Pancreas (tissue), 10 donors: ENCODE results near the gene KSR2. TPM values are rescaled to one million over a fixed set of nuclear protein-coding genes. Genes with fewer than 3 reads are reported as not detected.

Experiments
- ATAC-seq, 4 donors: fragments of 200-7000 bp; cut with Tn5 transposase; one replicate each; pipeline versions ENCODE4 v1.8.0 to v1.9.1; 2020; ENCODE audit warnings: mild to moderate bottlenecking in 4 of 4, moderate library complexity in 4 of 4
- DNase-seq, 6 donors: peaks; one replicate each; pipeline ENCODE4 v3.0.0-alpha.2; 2020
- FAIRE-seq: peaks from 2 replicates; lab custom pipeline; 2012; peaks lifted over from hg19 to GRCh38; lab: Jason Lieb, UNC
- H3K27ac ChIP-seq, 4 donors: fragments of 200-600 bp; sonication (generic); 1 replicate in 3 of 4; 2 replicates in 1 of 4; pipeline versions ENCODE4 v1.5.0 to v1.8.0; 2020
- H3K27me3 ChIP-seq, 4 donors: fragments of 200-600 bp; one replicate each; pipeline ENCODE4 v1.8.0; 2021
- H3K36me3 ChIP-seq, 3 donors: fragments of 200-600 bp; sonication (generic) in 1 of 3; one replicate each; pipeline versions ENCODE4 v1.5.0 to v1.8.0; 2020 to 2021
- H3K4me1 ChIP-seq, 3 donors: fragments of 200-600 bp; one replicate each; pipeline ENCODE4 v1.8.0; 2021
- H3K4me3 ChIP-seq, 4 donors: fragments of 200-600 bp; sonication (generic) in 2 of 4; one replicate each; pipeline versions ENCODE4 v1.5.0 to v1.8.0; 2020 to 2021
- H3K9me3 ChIP-seq, 4 donors: fragments of 200-600 bp; one replicate each; pipeline ENCODE4 v1.8.0; 2021
- CTCF ChIP-seq, 4 donors: fragments of 200-600 bp; sonication (generic) in 3 of 4; IDR thresholded peaks; one replicate each; pipeline versions ENCODE4 v1.5.0 to v1.8.0; 2021; ENCODE audit warnings: antibody characterized with exemption in 4 of 4
- WGBS, 2 donors: extraction: QIAGEN DNeasy Blood & Tissue Kit; methylation state at CpG; one replicate each; pipeline ENCODE4 v1.1.7; 2013; 5-methylcytosine and 5-hydroxymethylcytosine counted together
- intact Hi-C, 3 donors: fragments of 100-400 bp; cut with DNase I; formaldehyde crosslinking; loops; one replicate each; pipeline versions ENCODE4 v1.11.1 to v1.14.2; 2022
- polyA plus RNA-seq, 2 donors: library from polyadenylated mRNA; stranded (reverse); fragments of 200-250 nt; gene quantifications; one replicate each; pipeline ENCODE4 v1.2.3, GENCODE V29; 2013
- total RNA-seq, 6 donors: library from RNA; stranded (reverse); fragmentation: NEBNext Ultra II Directional in 4 of 6; extraction: Animal tissue kit (Norgen Biotek cat#: 25700) in 4 of 6; gene quantifications; one replicate each; pipeline versions ENCODE4 v1.2.1 to v1.2.4, GENCODE V29; 2021 to 2023
- donor health status: healthy with polysubstance abuse.
- donor health status: DM: no; HTN: no; CAD: no; lungs with moderate emphysema.
- donor health status: DM: no; HTN: no; CAD: no.
- donor health status: control.
- donor health status: control.
- donor health status: Bipolar disorder and iron deficiency.
- donor health status: DM: yes; HTN: yes; CAD: no.
- donor health status: DM: no; HTN: no; CAD: no.
- donor health status: DM: no; HTN: no; CAD: no.
- donor health status: DM: yes; HTN: yes; CAD: no.

The KSR2 gene
- total and polyA plus RNA-seq, 8 donors = 0.68 to 1.8 (median 1.3) TPM

- no peak for DNase-seq
- Histone ChIP-seq H3K27ac (no peak overlapping the region), H3K4me1 (no peaks in the 10 kb centered on the region), H3K27me3 (no peaks in the 10 kb centered on the region), H3K4me3 (no peak overlapping the region), H3K9me3 (no peaks in the 10 kb centered on the region), H3K36me3 (no peaks in the 10 kb centered on the region)
- no peak for TF ChIP-seq CTCF (IDR thresholded peaks at IDR 0.05)
- no peak for ATAC-seq
- 55 to 56% methylated on average over 5 of the region's 5 CpGs for WGBS, 2 donors
- intact Hi-C loops = no loop called here
- no peak for FAIRE-seq
These were observed 446.9 kb downstream of the KSR2 start for GRCh38 chr12:117521867-117522266.

DNA sequence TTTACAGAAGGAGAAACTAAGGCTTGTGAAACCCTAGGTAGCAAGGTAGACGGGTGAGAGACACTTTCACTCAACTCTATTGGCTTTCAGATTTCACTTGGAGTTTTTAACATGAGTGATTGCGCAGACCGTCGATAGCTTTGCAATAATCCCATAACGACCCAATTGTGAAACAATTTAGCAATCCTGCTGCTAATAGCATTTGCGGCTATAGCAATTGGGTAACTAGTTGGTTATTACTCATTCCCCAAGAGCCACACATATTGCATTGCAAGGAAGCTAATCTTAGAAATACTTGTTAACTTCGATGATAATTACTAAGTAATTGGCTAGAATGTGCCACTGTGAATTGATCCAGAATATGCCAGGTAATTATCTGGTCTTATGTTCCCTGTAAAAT is 447.4 kb downstream of the KSR2 start:
- no peak for FAIRE-seq
- Histone ChIP-seq H3K4me1 (no peaks in the 10 kb centered on the region), H3K36me3 (no peaks in the 10 kb centered on the region), H3K27ac (no peak overlapping the region), H3K9me3 (no peaks in the 10 kb centered on the region), H3K27me3 (no peaks in the 10 kb centered on the region), H3K4me3 (no peak overlapping the region)
- ATAC-seq = peak in 2 of 4 donors; percentile 31 to 48
- WGBS, 2 donors = 56 to 57% methylated on average over 7 of the region's 7 CpGs
- no peak for DNase-seq
- TF ChIP-seq CTCF (IDR thresholded peaks at IDR 0.05) = no peak
- intact Hi-C loops = no loop called here

DNA sequence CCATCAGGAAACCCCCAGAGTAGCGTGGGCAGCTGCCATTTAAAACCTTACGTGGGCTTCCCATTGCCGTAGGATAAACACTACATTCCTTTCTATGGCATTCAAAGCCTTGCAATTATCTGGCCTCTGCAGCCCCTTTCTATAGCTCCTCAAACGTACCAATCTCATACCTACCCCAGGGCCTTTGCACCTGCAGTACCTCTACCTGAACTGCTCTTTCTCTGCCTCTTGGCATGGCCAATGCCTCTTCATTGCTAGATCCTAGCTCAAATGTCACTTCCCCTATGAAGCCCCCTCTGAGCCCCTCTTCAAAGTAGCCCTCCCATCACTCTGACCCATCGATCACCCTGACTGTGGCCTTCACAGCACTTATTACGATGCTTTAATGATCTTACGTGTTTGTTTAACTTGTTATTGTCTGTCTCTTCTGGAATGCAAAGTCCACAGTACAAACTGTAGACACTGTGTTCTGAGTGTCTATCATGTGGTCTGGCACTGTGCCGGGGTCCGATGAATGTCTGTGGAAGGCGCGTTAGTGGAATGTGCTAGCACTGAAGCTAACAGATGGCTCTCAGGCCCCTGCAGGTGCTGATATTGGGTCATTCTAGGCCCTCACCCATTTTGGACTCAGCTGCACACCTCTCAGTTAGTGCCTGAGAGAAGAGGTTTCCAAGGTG is 450.1 kb downstream of the KSR2 start:
- H3K27ac ChIP-seq = no peak overlapping the region
- no peak for TF ChIP-seq CTCF (IDR thresholded peaks at IDR 0.05)
- FAIRE-seq (no peak), ATAC-seq (peak in 2 of 4 donors; percentile 47 to 57), DNase-seq (peak in 1 of 6 donors; percentile 36)
- peaks cover 5 to 9% (median 7%) of the 10 kb centered on the region in 3 donors for H3K4me1 ChIP-seq
- no peaks in the 10 kb centered on the region for H3K27me3 ChIP-seq
- H3K36me3 ChIP-seq = no peaks in the 10 kb centered on the region
- H3K9me3 ChIP-seq = no peaks in the 10 kb centered on the region
- no peak overlapping the region for H3K4me3 ChIP-seq
- 54 to 60% methylated on average over 11 of the region's 11 CpGs for WGBS, 2 donors
- intact Hi-C loops = no loop called here

DNA sequence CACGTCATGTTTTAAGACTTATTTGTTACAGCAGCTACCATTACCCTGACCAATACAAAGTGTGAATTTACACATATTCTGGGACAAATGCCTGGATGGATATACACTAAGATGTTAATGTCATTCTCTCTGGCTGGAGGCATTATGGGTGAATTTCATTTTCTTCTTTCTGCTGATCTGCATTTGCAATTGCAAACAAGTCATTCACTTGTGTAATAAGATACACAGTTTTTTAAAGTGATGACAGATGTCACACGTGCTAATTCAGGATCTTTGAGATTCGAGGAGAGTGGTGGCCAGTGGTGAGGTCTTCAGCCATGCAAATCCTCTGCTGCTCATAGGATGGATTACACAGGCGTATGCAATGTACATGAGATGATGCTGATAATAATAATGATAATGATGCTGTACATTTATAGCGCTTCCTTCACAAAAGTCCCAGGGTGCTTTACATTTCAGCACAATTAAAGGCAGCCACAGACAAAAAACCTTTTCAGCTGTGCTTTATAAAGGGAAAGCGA is 451.5 kb downstream of the KSR2 start:
- WGBS, 2 donors = 88 to 96% methylated on average over 6 of the region's 6 CpGs
- TF ChIP-seq CTCF (IDR thresholded peaks at IDR 0.05) = no peak
- Histone ChIP-seq H3K27me3 (no peaks in the 10 kb centered on the region), H3K27ac (no peak overlapping the region), H3K36me3 (no peaks in the 10 kb centered on the region), H3K4me1 (peaks cover 8 to 16% (median 12%) of the 10 kb centered on the region in 3 donors), H3K4me3 (no peak overlapping the region), H3K9me3 (no peaks in the 10 kb centered on the region)
- ATAC-seq (no peak), FAIRE-seq (no peak), DNase-seq (no peak)
- intact Hi-C loops = no loop called here

GRCh38 chr12:117516034-117516433 is 452.8 kb downstream of the KSR2 start:
- no peak overlapping the region for H3K4me3 ChIP-seq
- H3K36me3 ChIP-seq = no peaks in the 10 kb centered on the region
- FAIRE-seq (no peak), DNase-seq (no peak), ATAC-seq (no peak)
- WGBS, 2 donors = 80 to 86% methylated on average over 4 of the region's 4 CpGs
- no peaks in the 10 kb centered on the region for H3K9me3 ChIP-seq
- no peak for TF ChIP-seq CTCF (IDR thresholded peaks at IDR 0.05)
- H3K4me1 ChIP-seq = peaks cover 8 to 16% (median 12%) of the 10 kb centered on the region in 3 donors
- intact Hi-C loops = no loop called here
- no peak overlapping the region for H3K27ac ChIP-seq
- H3K27me3 ChIP-seq = no peaks in the 10 kb centered on the region
